ENCODE data around the gene FRMPD1. TPM values are rescaled to one million over a fixed set of nuclear protein-coding genes. Genes with fewer than 3 reads are reported as not detected.

FRMPD1 gene
- total and polyA plus RNA-seq, 10 of the 15 experiments (the other 5 are each of a cell fraction or from before 2014, with no cell fraction given), result 0.01 to 0.08 (median 0.05) TPM; not detected in 6

- BruUV-seq (replicated peaks), result no TSS peak
- SMC1A ChIA-PET (ENCODE audit: uncharacterized antibody, unreplicated experiment), result no interaction called here
- WGBS (ENCODE audit: insufficient coverage, insufficient replicate concordance, low lambda C conversion rate, missing lambda C conversion rate), result 43% methylated on average over 8 of the region's 8 CpGs
Measured at GRCh38 chr9:37679649-37680402, 29.1 kb downstream of the FRMPD1 start.

More at GRCh38 chr9:37679649-37680402, 29.1 kb downstream of the FRMPD1 start:
- ATAC-seq, result no peak
- no peak overlapping the region for H3K27ac ChIP-seq (ENCODE audit: control insufficient read depth, insufficient read depth)
- intact Hi-C loops (cut with micrococcal nuclease; ENCODE audit: unreplicated experiment) (no loop called here), in situ Hi-C loops (cut with MboI) (no loop called here)
- RAD21 ChIA-PET (ENCODE audit: unreplicated experiment), result no interaction called here
- no peaks in the 10 kb centered on the region for H3K9me3 ChIP-seq (replicated peaks; ENCODE audit: control insufficient read depth, insufficient read depth, low read length)
- POLR2A ChIA-PET, result no interaction called here
- FAIRE-seq, result no peak
- no peaks in the 10 kb centered on the region for H3K36me3 ChIP-seq (ENCODE audit: control insufficient read depth in 2 of 2, insufficient read depth in 2 of 2, low read length in 1 of 2)
- peaks cover 2 to 3% of the 10 kb centered on the region in 2 experiments; a peak in 2 of 4 replicates for H3K27me3 ChIP-seq (replicated peaks in 1 of 2; ENCODE audit: control insufficient read depth in 2 of 2, insufficient read depth in 2 of 2, low read length in 1 of 2)
- H4K20me1 ChIP-seq (ENCODE audit: control insufficient read depth, insufficient read depth), result no peaks in the 10 kb centered on the region
- no peak overlapping the region for H3K4me3 ChIP-seq
- H3K4me2 ChIP-seq (ENCODE audit: control insufficient read depth, insufficient read depth), result no peak overlapping the region
- H2AFZ ChIP-seq (ENCODE audit: control insufficient read depth, low read depth, low read length), result no peak overlapping the region
- no peak for DNase-seq (ENCODE audit: low read depth, low spot score)
- TF ChIP-seq PBX3 (IDR thresholded peaks at IDR 0.05; ENCODE audit: insufficient replicate concordance, low read depth, low read length) (no peak), SREBF1 (IDR thresholded peaks at IDR 0.05; ENCODE audit: low read length) (no peak), JUND (IDR thresholded peaks at IDR 0.05; ENCODE audit: low read depth, low read length) (no peak), YY1 (IDR thresholded peaks at IDR 0.05; ENCODE audit: low read depth, low read length) (no peak), RAD51 (IDR thresholded peaks at IDR 0.05) (no peak), ZZZ3 (IDR thresholded peaks at IDR 0.05; ENCODE audit: control insufficient read depth, insufficient read length, low read depth) (no peak), EP300 (IDR thresholded peaks at IDR 0.05; ENCODE audit: borderline replicate concordance in 1 of 2, control insufficient read depth in 1 of 2, low read depth in 2 of 2, low read length in 2 of 2) (no peak), MEF2A (IDR thresholded peaks at IDR 0.05; ENCODE audit: insufficient read depth, low read depth, low read length) (no peak)
- H3K4me1 ChIP-seq (ENCODE audit: control insufficient read depth, insufficient read depth, low read length), result no peaks in the 10 kb centered on the region
- CTCF ChIA-PET, result no interaction called here
- H3K79me2 ChIP-seq (ENCODE audit: control insufficient read depth, insufficient read depth, low read length), result no peaks in the 10 kb centered on the region
- no peak overlapping the region for H3K9ac ChIP-seq (ENCODE audit: control insufficient read depth, insufficient read depth, low read length)

All from GM12878 (cell line).